SK-N-MC (cell line): ENCODE results near the gene RGL2.
A peak's percentile ranks its signal among the peaks of the same experiment; 100 is the strongest.
"Not testable (repeated sequence)": the region's sequence is repeated elsewhere in the genome, so short reads cannot be mapped to it uniquely, and the experiment has no call there.

Source experiments
- DNase-seq: peaks from one replicate; pipeline ENCODE4 v3.0.0-alpha.2; 2011; ENCODE audit warnings: low read depth, low spot score
- H3K27ac ChIP-seq: fragments of 200-600 bp; sonication (generic); 2 replicates; pipeline ENCODE4 v1.5.1; 2016; ENCODE audit warnings: mixed run types
- H3K36me3 ChIP-seq: fragments of 200-600 bp; sonication (generic); 2 replicates; pipeline ENCODE4 v1.6.1; 2017; ENCODE audit warnings: antibody characterized with exemption, low read length, mixed read lengths; ENCODE audit not compliant: insufficient read depth
- H3K4me3 ChIP-seq: fragments of 200-600 bp; sonication (generic); 2 replicates; pipeline ENCODE4 v1.5.1; 2016
- H3K9ac ChIP-seq: fragments of 200-600 bp; sonication (generic); 2 replicates; pipeline ENCODE4 v1.8.0; 2017; ENCODE audit warnings: mixed run types, mixed read lengths; ENCODE audit not compliant: insufficient read length
- H3K9me3 ChIP-seq: fragments of 200-600 bp; sonication (generic); 2 replicates; pipeline ENCODE4 v1.6.1; 2017; ENCODE audit warnings: low read depth, mild to moderate bottlenecking, antibody characterized with exemption, low read length, moderate library complexity, mixed read lengths
- EZH2 ChIP-seq: fragments of 200-600 bp; sonication (generic); IDR thresholded peaks from one replicate; pipeline ENCODE4 v1.6.1; 2017; ENCODE audit warnings: antibody characterized with exemption
- FOXP2 ChIP-seq: optimal IDR thresholded peaks from 2 replicates; pipeline ENCODE3; 2011; ENCODE audit warnings: mild to moderate bottlenecking, moderate library complexity; ENCODE audit not compliant: insufficient read depth; ENCODE audit errors: extremely low read length, control extremely low read depth
- POLR2AphosphoS5 ChIP-seq: IDR thresholded peaks from 2 replicates; pipeline ENCODE4 v1.6.1; 2012; ENCODE audit warnings: mild to moderate bottlenecking, low read depth, low read length, borderline replicate concordance

Gene RGL2

GRCh38 chr6:33279257-33279695, 19.5 kb downstream of the RGL2 start:
- Histone ChIP-seq H3K36me3 (peaks cover 34% of the 10 kb centered on the region), H3K27ac (no peak overlapping the region), H3K9ac (no peak overlapping the region), H3K4me3 (no peak overlapping the region), H3K9me3 (no peaks in the 10 kb centered on the region)
- no peak for DNase-seq
- no peak; the same call in 1 of the 2 replicates for TF ChIP-seq POLR2AphosphoS5
- no peak for TF ChIP-seq FOXP2
- TF ChIP-seq EZH2: no peak

- TF ChIP-seq EZH2 (no peak), POLR2AphosphoS5 (no peak), FOXP2 (no peak)
- no peak for DNase-seq
- Histone ChIP-seq H3K4me3 (no peak overlapping the region), H3K36me3 (peaks cover 37% of the 10 kb centered on the region), H3K9me3 (no peaks in the 10 kb centered on the region), H3K27ac (peak overlapping the region; percentile 46; the same call in 1 of the 2 replicates), H3K9ac (no peak overlapping the region)
Measured at GRCh38 chr6:33278810-33279209, 19.9 kb downstream of the RGL2 start.

DNA sequence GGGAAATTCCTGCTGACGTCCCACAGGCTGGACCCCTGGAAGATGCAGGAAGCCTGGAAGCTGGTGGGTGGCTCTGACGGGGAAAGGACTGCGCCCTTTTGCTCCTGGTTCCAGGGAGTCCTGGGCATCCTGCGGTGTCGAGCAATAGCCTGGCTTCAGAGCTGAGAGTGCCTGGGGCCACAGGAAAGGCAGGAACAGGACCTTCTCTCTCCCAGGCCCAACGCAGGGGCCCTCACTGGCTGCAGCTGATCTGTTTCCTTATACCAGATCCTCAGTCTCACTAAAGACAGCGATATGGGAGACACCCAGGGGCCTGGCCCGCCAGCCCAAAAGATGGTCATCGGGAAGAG, 20.4 kb downstream of the RGL2 start:
- H3K9ac ChIP-seq: no peak overlapping the region
- peaks cover 41% of the 10 kb centered on the region for H3K36me3 ChIP-seq
- no peak for TF ChIP-seq FOXP2
- no peak for TF ChIP-seq EZH2
- no peak for TF ChIP-seq POLR2AphosphoS5
- H3K27ac ChIP-seq: peak overlapping the region; percentile 46; the same call in 1 of the 2 replicates
- no peaks in the 10 kb centered on the region for H3K9me3 ChIP-seq
- H3K4me3 ChIP-seq: no peak overlapping the region
- no peak for DNase-seq

DNA sequence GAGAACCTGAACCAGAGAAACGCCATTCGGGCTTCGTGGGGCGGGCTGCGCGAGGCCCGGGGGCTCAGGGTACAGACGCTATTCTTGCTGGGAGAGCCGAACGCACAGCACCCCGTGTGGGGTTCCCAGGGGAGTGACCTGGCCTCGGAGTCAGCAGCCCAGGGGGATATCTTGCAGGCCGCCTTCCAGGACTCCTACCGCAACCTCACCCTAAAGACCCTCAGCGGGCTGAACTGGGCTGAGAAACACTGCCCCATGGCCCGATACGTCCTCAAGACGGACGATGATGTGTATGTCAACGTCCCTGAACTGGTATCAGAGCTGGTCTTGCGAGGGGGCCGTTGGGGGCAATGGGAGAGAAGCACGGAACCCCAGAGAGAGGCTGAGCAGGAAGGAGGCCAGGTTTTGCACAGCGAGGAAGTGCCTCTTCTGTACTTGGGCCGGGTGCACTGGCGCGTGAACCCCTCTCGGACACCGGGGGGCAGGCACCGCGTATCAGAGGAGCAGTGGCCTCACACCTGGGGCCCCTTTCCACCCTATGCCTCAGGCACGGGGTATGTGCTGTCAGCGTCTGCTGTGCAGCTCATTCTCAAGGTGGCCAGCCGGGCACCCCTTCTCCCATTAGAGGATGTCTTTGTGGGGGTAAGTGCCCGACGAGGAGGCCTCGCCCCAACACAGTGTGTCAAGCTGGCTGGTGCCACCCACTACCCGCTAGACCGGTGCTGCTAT, 20.9 kb downstream of the RGL2 start:
- Histone ChIP-seq H3K4me3 (peak overlapping the region; percentile 99), H3K36me3 (peaks cover 47% of the 10 kb centered on the region), H3K27ac (peak overlapping the region; percentile 84), H3K9ac (no peak overlapping the region), H3K9me3 (no peaks in the 10 kb centered on the region)
- no peak for DNase-seq
- TF ChIP-seq FOXP2 (no peak), POLR2AphosphoS5 (no peak; the same call in 1 of the 2 replicates), EZH2 (no peak)

DNA sequence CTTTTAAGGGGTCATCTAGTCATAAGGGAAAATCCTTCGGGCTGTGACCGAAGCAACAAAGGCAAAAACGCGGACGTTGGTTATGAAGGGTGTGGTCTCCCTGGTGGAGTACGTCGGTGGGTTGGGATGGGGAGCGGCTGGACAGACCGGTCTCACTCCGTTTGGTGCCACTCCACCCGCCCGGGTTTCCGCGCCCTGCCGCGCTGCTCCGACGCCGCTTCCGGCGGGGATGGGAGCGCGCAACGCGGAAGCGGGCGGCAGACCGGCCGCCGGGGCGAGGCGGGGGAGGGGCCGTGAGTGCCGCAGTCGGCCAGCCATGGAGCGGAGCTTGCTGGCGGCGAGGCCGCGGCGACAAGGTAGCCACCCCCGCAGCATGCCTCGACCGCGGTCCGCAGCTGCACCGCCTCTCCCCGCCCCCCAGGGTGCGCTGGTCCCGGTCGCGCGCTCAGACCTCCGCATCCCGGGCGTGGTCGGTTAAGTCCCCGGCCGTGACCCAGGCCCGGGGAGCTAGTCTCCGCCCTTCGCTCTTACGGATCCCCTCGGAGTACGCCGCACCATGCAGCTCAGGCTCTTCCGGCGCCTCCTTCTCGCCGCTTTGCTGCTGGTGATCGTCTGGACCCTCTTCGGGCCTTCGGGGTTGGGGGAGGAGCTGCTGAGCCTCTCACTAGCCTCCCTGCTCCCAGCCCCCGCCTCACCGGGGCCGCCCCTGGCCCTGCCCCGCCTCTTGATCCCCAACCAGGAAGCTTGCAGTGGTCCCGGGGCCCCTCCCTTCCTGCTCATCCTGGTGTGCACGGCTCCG, 21.7 kb downstream of the RGL2 start, which contains the start of gene B3GALT4:
B3GALT4 (plus strand) TSS at position 260 of the 799 bp plus-strand sequence; CDS start at position 557, 297 bp downstream.
- no peak for DNase-seq
- TF ChIP-seq POLR2AphosphoS5 (peak; percentile 72), EZH2 (no peak), FOXP2 (no peak)
- peak within 1 kb of the TSS; percentile 99 for H3K4me3 ChIP-seq

DNA sequence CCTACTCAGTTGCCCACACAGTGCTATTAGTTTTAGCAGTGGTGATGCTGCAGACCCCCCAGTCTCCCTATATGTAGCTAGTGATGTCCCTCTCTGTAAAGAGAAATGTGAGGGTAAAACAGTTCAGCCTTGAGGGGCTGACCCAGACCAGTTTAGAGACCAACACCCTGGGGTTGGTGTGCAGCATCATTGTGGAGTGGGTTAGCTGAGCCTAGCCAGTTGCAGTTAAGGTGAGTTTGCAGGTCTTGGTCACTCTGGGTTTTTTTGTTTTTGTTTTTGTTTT, 22.2 kb downstream of the RGL2 start:
- TF ChIP-seq POLR2AphosphoS5 (no peak), FOXP2 (no peak), EZH2 (no peak)
- Histone ChIP-seq H3K9ac (peak overlapping the region; percentile 63), H3K9me3 (no peaks in the 10 kb centered on the region), H3K4me3 (peak overlapping the region; percentile 99), H3K27ac (peak overlapping the region; percentile 84; the same call in 1 of the 2 replicates), H3K36me3 (peaks cover 54% of the 10 kb centered on the region)
- DNase-seq: no peak

More for the DNA sequence above, 21.7 kb downstream of the RGL2 start, which contains the start of gene B3GALT4:
- H3K9ac ChIP-seq: peak within 1 kb of the TSS; percentile 63
- H3K27ac ChIP-seq: peak within 1 kb of the TSS; percentile 84
- H3K36me3 ChIP-seq: peaks cover 54% of the 10 kb centered on the region
- H3K9me3 ChIP-seq: no peaks in the 10 kb centered on the region

DNA sequence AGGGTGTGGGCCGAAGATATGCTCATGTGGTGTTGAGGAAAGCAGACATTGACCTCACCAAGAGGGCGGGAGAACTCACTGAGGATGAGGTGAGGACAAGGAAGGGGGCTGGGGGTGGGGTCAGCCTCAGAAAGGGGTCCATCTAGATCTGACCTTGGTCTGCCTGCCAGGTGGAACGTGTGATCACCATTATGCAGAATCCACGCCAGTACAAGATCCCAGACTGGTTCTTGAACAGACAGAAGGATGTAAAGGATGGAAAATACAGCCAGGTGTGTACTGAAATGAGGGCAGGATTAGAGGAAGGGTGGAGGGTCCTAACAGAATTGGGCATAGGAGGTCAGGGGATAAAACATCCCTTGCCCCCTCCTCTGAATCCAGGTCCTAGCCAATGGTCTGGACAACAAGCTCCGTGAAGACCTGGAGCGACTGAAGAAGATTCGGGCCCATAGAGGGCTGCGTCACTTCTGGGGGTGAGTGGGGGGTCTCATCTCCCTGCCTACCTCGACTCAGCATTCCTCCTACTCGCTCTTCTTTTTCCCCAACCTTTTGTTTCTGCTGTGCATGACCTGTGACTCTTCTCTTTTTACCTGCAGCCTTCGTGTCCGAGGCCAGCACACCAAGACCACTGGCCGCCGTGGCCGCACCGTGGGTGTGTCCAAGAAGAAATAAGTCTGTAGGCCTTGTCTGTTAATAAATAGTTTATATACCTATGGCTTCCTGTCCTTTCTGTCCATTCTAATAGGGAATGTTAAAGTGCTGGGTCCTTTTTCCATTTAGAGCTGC, 22.8 kb downstream of the RGL2 start:
- H3K27ac ChIP-seq: peak overlapping the region; percentile 84; the same call in 1 of the 2 replicates
- H3K4me3 ChIP-seq: peak overlapping the region; percentile 99
- H3K36me3 ChIP-seq: peaks cover 54% of the 10 kb centered on the region
- not testable (repeated sequence) for DNase-seq, H3K9me3 ChIP-seq
- H3K9ac ChIP-seq: peak overlapping the region; percentile 63
